HG03520 (cell line): ENCODE measurements around the gene BCR.

ENCODE experiments used
- ATAC-seq: cut with Tn5 transposase; IDR thresholded peaks from one replicate; pipeline ENCODE4 v1.9.1; 2021; ENCODE audit warnings: mild to moderate bottlenecking, moderate library complexity; ENCODE audit not compliant: unreplicated experiment

BCR gene

DNA sequence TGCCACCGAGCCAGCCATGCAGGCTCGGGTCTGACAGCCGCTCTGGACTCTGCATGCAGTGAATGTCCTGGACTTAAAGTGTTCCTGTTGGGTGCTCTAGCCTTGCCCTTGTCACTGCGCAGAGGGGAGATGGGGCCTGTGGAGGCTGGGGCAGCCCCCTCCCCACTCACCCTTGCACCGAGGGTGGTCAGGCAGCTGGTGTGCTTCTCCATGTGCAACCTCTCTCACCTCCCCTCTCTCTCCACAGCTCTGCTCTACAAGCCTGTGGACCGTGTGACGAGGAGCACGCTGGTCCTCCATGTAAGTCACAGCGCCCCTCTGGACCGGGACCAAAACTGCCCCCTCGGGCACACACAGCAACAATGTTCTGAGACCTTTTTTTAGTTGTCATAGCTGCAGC is 92.5 kb downstream of the BCR start:
- no peak for ATAC-seq

DNA sequence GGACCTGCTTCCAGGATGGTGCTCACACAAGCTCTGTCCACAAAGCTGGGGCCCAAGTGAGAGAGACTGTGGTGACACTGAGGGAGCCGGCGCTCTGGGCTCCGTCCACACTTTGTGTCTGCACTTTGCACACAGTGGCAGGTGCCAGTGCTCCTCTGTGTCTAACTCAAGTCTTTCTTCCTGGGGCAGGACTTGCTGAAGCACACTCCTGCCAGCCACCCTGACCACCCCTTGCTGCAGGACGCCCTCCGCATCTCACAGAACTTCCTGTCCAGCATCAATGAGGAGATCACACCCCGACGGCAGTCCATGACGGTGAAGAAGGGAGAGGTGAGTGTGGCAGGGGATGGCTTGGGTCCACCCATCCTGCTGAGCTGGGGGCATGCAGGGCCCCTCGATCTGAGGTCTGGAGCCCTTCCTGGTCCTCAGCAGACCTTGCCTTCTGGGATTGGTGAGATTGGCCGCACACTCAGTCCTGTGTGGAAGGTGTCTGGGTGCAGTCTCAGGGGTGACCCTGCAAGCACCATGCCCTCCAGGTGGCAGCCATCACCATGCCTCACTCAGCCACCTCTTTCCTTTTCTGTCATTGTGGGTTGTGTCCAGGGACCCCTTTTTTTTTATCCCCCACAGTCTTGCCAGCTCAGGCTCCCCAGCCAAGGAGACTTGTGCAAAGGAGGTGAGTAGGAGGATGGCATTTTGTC is 93.3 kb downstream of the BCR start:
- no peak for ATAC-seq

DNA sequence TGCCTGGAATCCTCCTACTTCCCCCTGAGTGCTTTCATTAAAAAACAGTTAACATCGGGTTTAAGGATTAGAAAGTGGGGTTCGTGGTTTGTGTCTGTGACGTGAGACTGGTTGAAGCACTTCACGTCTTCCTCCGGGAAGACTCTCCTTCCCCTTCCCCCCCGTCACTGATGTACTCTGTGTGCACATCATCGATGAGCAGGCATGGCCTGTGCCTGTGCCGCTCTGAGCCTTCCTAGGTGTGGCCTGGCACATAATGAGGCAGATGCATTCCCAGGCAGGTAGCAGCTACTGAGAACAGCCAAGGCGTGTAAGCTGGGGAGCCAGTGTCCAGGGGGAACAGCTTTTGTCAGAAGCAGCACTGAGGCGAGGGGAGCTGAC is 93.8 kb downstream of the BCR start:
- ATAC-seq: no peak

DNA sequence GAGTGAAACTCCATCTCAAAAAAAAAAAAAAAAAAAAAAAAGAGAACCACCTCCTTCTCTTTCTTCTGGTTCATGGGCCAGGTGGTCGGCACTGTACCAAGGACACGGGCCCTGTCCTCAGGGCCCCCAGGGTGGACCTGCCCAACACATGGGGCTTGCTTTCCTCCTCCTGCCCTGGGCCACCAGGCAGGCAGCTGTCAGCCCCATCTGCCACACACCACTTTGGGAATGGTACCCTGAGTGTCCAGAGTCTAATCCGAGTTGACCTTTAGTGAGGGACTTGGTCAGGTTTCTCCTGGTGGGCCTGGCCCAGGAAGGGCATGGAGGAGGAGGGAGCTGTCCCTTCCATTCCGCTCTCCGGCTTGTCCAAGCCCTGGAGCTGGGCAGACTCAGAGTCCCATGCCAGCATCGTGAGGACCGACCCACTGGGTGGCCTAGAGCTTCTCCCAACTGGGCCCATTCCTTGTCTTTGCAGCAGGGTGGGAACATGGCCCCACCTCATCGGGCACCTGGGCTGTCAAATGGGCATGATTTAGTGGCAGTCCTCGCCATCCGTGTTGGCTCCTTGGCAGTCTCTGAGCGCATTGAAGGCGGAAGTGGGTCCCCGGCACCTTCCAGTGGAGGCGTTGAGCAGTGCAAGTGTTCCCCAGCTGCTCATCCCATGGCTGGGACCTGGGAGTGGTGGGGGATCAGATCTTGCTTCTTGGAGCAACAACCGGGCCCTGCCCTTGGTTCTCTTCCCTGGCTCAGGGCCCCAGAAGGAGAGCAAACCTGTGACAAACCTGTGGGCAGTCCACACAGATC is 94.8 kb downstream of the BCR start:
- no peak for ATAC-seq

DNA sequence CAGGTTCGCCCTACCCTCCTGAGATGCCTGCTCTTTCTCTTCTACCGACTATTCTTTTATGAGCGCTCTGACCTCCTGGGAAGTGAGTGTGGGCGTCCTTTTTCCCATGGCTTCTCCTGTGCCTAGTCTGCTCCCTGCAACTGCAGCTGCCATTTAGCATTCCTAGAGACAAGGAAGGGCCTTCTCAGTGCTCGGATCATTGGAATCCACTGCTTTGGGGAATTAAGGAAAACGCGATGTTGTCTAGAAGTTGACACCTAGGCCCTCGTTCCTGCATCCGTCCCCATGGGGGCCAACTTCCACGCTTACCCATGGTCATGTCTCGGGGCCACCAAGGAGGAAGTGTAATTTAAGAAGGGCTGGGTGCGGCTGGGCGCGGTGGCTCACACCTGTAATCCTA is 95.4 kb downstream of the BCR start:
- ATAC-seq: no peak

DNA sequence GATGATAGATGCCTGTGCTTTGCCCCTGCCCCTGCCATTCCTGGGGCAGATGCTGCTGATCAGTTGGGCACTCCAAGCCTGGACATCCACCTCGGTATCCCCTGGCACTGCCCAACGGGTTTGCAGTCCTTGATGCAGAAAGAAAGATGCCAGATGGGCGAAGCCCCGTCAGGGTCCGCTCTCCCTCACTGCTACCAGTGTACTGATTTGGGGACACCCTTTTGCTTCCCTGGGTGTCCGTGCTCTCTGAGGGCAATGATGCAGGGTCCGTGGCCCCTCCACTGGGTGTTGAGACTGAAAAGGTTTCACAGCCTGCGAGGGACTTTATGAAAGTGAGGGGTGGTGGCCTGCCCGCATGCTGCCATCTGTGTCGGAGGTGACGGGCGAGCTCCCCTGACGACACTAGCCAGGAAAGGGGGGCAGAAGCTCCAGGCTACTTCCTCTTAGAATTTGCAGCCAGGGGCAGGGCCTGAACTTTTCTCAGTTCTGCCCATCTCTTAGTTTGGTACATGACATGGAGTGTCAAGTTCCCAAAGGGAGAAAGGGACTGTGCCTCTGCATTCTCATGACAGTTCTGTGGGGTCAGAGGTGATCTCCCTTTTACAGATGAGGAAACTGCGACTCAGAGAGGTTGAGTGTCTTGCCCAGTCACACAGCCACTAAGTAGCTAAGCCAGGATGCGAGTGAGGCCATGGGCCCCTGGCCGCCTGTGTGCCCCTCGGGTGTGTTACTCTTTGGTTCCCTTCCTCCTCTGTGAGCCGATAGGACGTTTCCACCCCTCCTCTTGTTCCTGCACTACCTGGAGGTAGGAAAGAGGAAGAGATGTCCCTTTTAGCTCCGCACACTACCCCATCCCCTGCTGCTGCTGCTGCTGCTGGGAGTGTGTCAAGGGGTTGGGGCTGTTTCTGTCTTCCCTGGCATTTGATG is 96.6 kb downstream of the BCR start:
- ATAC-seq: no peak

DNA sequence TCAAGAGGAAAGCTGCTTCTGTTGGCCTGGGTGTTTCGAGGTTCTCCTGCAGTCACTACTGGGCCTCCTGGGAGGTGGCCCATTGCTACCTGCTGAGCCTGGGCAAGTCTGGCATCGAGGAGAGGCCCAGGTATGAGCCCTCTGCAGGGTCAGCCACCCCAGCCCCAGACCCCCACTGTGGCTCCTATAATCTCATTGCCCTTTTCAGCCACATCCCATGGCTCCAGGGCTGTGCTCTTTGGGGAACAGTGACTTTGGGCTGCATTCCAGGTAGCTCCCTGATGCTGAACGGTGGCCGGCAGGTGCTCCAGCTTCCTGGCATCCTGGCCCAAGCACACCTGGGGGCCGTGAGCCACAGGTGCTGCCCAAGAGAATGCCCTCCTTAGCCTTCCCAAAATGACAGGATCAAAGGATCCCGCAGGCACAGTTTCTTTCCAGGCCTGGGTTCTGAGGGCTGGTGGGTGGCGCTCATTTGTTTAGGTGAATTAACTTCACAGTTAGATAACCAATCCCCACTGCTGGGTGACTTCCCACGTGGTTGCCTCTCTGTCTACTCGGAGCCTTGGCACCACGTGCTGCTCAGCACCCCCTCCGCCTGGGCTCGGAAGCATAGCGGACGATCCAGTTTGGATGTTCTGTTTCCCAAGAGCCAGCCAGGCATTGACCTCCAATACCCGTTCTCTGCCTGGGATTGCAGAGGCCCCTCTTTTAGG is 97.4 kb downstream of the BCR start:
- no peak for ATAC-seq

DNA sequence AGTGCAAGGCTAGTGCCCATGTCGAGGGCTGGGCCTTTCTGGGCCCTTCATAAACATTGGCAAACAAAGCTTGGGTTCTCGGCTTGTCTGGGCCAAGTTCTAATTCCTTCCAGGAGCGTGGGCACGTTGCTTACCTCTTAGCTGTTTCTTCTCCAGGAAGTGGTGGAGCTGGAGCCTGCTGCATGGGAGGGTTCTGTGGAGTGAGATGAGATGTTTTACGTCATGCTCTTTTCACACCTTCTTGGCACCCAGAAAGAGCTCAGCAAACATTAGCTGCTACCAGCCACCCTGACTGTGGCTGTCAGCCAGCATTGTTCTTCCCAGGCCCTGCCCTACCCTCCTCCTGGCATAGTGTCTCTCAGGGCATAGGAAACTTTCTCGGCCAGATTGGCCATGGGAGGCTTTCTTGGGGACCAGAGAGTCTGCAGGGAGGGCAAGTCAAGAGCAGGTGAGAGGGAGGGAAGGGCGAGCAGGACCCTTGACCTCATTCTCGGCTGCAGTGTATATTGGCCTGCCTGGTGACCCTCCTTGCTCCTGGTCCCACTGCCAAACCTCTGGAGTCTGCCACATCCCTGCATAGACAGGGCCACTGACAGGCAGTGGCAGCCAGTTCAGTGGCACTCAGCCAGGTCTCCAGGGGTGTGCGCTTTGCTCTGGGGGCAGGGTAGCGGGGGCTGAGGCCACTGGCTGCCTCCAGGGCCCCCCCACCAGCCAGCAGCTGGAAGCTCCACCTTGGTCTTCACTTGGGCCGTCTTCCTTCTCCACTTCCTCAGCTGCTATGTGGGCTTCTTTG is 98.8 kb downstream of the BCR start:
- no peak for ATAC-seq

DNA sequence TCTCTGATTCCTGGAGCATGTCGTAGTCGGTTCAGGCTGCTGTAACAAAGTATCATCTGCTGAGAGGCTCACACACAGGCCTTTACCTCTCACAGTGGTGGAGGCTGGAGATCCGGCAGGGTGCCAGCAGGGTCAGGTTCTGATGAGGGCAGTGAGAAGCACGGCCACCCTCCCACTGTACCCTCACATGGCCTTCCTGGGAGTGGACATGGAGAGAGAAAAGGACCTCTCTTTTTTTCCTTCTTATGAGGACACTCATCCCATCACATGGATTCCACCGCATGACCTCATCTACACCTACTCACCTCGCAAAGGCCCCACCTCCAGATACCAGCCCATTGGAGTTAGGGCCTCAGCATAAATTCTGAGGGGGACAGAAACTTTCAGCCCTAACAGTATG is 99.5 kb downstream of the BCR start:
- no peak for ATAC-seq

DNA sequence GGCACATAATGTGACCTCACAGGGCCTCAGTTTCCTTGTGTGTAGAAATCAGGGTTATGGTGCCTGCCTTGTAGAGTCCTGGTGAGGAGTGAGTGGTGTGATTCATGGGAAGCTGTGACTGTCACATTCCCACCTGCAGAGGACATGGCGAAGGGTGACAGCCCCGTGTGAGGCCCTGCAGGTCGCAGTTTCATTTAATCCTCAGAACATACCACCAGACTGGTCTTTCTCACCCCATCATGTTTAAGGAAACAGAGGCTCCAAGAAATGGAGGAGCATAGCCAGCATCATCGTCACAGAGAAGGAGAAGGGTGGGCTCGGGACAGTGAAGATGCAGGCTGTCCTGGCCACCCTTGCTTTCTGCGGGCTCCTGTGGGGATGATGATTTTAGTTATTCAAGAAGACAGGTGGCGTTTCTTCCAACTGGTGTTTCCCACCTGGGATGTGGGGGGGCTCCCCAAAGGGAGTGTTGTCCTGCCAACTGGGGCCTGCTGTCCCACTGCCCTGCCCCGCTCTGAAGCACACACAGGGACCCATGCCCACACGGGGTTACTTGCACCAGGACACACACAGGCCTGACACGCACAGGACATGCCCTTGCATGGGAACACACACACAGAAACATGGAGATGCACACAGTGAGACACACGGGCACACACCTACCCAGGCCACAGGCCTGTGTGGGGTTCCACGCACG is 100.2 kb downstream of the BCR start:
- ATAC-seq: no peak

DNA sequence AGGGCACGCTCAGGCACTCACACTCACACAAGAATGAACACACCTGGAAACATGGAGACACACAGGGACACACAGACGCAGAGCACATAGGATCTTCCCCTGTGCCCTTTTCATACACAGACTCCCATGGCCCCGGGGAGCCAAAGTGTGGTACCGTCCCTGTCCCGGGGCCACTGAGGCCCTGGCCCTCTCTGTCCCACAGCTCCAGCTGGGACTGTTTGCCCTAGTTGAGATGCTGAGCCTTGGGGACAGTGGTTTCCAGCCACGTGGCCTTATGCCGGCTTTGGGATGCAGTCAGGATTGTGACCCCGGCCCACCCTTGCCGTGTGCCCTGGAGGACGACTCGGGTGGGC is 100.7 kb downstream of the BCR start:
- no peak for ATAC-seq

DNA sequence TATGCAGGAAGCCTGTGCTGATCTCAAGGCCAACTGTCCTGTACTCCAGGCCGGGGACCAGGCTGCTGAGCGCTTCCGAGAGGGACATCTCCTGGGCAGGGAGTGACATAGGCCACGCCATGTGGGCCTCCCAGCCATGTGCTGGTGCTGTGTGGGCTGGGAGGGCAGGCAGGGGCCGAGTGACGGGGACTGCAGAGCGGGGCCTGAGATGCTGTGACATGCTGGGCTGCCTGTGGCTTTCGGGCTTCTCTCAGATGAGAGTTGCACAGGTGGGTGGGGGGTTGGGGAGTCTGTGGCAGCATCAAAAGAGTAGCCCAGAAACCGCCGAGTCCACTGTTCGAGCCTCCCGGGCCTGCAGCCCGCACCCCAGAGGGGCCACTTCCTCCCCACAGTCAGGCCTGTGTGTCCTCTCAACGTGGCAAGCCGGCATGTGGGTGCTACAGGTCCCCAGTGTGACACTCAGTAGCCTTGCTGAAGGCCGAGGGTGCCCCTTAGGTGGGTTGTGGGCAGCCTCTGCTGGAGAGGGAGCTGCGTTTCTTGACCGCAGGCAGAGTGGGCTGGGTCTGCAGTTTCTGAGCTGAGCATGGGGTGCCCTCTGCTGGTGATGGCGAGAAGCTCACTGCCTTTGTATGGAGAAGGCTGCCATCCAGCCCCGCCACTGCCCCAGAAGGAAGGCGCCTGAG is 101.2 kb downstream of the BCR start:
- ATAC-seq: no peak

DNA sequence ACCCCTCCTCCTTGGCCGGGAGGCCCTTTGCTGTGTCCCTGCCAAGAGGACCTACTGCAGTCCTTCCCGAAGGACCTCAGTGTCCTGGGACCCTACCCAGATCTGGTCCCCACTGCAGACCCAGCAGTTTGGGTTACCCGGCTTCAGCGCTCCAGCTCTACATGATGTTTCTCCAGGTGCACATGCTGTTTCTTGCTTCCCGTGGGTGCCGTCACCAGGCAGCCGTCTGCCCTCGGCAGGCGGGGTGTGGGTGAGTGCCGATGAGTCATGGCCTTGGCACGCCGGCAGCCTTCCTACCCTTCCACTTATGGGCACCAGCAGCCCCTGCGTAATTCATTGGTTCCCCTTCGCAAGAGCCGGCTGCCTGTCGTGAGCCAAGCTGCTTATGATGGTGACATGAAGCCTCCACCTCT is 101.8 kb downstream of the BCR start:
- no peak for ATAC-seq

DNA sequence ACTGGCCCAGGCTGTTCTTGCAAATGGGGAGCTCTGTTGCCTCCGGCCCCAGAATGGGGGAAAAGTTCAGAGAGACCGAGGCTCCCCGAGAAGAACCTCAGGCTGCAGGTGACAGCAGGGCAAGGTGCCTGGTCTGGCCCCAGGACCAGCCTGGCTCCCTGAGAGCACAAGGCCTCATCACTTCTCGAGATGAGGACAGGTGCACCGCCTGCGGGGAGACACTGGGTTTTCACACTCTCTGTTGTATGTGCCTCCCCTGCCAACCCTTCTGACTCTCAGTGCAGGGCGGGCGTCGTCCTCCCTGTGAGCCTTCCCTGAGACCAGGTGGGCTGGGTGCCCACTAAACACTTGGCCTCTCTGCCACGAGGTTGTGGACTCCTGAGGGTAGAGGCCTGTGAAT is 102.2 kb downstream of the BCR start:
- no peak for ATAC-seq

DNA sequence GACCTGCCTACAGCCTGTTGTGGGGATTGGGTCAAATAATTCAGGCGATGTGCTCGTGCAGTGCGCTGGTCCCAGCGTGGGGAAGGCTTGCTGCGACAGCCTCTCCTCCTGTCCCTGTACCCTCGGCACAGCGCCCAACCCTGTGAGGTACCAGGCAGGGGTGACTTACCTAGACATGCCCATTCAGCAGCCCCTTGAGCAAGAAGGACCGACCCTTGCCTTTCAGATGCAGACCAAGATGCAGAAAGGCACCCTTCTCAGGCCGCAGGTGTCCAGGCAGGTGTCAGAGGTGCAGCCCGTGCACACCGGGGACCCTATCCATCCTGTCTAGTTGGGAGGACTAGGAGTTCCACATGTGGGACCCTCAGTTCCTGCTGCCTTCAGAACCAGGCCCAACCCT is 102.7 kb downstream of the BCR start:
- ATAC-seq: no peak

DNA sequence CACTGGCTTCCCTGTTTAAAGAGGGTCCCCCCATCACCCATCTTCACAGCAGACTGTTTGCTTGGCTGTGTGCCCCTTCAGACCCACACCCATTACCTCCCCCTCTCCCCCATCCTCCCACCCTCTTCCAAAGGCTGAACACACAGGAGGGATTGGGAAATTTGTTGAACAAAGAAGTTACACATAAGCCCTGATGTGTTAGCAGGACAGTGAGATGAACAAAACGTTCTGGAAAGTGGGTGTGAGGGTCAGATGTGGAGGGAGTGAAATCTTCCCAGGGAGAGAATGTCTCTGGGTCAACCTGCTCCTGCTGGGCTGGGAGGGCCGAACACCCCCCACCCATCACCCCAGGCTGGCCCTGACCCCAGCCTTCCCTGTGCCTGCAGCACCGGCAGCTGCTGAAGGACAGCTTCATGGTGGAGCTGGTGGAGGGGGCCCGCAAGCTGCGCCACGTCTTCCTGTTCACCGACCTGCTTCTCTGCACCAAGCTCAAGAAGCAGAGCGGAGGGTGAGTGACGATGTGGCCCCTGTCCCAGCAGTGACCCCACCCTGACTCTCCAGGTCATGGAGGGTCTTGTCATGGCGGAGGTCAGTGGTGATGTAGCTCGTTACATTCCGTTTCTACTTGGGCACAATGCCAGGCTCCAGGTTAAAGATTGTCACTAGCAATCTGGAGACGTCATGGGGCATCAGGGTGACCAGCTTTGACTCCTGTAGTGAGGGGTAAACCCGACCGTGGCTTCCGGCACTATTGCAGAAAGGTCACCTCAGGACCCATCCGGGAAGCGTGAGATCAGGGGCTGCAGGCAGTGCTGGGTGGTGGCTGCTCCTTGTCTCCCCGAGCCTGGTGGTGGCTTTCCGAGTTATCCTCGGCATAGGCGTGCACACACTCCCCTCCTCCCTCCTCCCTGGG is 103.5 kb downstream of the BCR start:
- no peak for ATAC-seq

DNA sequence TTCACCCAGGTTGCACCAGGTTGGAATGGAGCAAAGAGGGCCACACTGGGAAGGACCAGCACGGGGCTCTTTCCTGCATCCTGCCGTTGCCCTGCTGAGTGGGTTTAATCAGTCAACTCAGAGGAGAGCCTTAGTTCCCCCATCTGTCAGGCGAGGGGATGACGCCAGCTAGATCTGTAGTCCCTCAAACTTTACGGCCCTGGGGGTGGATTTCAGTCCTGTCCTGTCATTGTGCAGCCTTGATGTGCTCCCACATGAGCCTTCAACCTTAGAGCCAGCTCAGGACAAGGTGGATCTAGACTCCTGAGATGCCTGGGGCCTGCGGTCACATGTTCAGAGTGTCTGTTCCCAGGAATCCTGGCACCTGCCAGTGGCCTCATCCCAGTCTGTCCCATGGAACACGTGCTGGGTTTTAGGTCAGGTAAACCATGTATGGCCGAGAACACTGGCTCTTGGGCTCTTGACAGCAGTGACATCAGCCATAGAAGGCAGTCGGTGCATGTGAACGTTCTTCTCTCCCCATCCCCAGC is 104.3 kb downstream of the BCR start:
- ATAC-seq: no peak

DNA sequence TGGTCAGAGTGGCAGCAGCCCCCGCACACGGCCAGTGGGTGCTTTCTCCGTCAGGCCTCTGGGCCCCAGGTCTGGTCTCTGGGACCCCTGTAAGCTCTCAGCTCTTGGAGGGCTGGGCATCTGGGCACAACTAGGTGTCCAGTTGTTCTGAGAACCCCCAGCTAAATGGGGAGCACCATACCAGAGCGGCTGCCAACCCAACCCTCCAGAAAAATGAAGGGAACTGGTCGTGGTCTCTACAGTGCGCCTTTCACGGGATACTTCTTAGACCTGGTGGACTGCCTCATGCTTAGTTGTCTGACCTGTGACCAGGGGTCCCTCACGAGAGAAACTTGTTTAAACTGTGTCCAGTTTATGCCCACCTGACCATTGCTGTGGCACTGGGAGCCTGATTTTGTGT is 104.9 kb downstream of the BCR start:
- no peak for ATAC-seq
